ENCODE results near the gene PLCL1. TPM values are rescaled to one million over a fixed set of nuclear protein-coding genes. Genes with fewer than 3 reads are reported as not detected.
A peak's percentile ranks its signal among the peaks of the same experiment; 100 is the strongest.

Gene PLCL1
- total and polyA plus RNA-seq, 7 donors = 4.3 to 25.4 (median 12.6) TPM

DNA sequence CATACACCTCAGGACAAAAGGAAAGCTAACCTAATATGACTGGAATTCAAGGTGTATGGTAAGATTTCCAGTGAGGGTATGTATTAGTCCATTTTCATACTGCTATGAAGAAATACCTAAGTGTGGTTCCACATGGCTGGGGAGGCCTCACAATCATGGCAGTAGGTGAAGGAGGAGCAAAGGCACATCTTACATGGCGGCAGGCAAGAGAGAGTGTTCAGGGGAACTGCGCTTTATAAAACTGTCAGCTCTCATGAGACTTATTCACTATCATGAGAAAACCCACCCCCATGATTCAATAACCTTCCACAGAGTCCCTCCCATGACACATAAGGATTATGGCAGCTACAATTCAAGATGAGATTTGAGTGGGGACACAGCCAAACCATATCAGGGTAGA is 186.0 kb downstream of the PLCL1 start:
- no peak overlapping the region for H3K27ac ChIP-seq
- 96 to 100% (median 98%) methylated on average over 2 of the region's 2 CpGs for WGBS, 3 donors
- intact Hi-C loops (cut with DNase I) = no loop called here
- TF ChIP-seq, protein P1, sequence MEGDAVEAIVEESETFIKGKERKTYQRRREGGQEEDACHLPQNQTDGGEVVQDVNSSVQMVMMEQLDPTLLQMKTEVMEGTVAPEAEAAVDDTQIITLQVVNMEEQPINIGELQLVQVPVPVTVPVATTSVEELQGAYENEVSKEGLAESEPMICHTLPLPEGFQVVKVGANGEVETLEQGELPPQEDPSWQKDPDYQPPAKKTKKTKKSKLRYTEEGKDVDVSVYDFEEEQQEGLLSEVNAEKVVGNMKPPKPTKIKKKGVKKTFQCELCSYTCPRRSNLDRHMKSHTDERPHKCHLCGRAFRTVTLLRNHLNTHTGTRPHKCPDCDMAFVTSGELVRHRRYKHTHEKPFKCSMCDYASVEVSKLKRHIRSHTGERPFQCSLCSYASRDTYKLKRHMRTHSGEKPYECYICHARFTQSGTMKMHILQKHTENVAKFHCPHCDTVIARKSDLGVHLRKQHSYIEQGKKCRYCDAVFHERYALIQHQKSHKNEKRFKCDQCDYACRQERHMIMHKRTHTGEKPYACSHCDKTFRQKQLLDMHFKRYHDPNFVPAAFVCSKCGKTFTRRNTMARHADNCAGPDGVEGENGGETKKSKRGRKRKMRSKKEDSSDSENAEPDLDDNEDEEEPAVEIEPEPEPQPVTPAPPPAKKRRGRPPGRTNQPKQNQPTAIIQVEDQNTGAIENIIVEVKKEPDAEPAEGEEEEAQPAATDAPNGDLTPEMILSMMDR (IDR thresholded peaks at IDR 0.05) = no peak
- DNase-seq (no peak), ATAC-seq (no peak)
- no peak overlapping the region for H3K4me3 ChIP-seq
- no peaks in the 10 kb centered on the region for H3K36me3 ChIP-seq (ENCODE audit: insufficient read depth in 1 of 2, low read depth in 1 of 2)
- H3K27me3 ChIP-seq (ENCODE audit: insufficient read depth in 3 of 3, low read length in 2 of 3) = no peaks in the 10 kb centered on the region
- no peaks in the 10 kb centered on the region for H3K9me3 ChIP-seq
- H3K4me1 ChIP-seq = peaks cover 11% of the 10 kb centered on the region

DNA sequence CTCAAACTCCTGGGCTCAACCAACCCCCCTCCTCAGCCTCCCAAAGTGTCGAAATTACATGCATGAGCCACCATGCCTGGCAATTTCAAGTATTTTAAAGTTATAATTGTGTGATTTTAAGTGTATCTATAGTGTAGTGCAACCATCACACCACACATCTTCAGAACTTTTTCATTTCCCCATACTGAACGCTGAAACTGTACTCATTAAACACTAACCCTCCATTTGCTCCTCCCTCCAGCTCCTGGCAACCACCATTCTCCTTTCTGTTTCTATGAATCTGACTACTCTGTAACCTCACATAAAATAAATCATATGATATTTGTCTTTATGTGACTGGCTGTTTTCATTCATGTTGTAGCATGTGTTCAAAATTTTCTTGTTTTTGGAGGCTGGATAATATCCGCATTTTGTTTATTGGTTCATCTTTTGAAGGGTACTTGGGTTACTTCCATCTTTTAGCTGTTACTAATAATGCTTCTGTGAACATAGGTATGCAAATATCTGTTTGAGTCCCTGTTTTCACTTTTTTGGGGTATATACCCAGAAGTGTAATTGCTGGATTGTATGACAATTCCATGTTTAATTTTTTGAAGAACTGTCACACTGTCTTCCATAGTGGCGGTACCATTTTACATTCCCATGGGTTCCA is 188.2 kb downstream of the PLCL1 start:
- WGBS, 3 donors = 87 to 92% (median 92%) methylated on average over 4 of the region's 4 CpGs

GRCh38 chr2:197993363-197993762 is 189.0 kb downstream of the PLCL1 start:
- H3K36me3 ChIP-seq (ENCODE audit: insufficient read depth in 1 of 2, low read depth in 1 of 2) = no peaks in the 10 kb centered on the region
- no peaks in the 10 kb centered on the region for H3K27me3 ChIP-seq (ENCODE audit: insufficient read depth in 3 of 3, low read length in 2 of 3)
- H3K4me3 ChIP-seq = no peak overlapping the region
- ATAC-seq = no peak
- peaks cover 11% of the 10 kb centered on the region for H3K4me1 ChIP-seq
- intact Hi-C loops (cut with DNase I) = no loop called here
- no peak for DNase-seq
- H3K27ac ChIP-seq = no peak overlapping the region
- TF ChIP-seq, protein P1 (IDR thresholded peaks at IDR 0.05) = no peak
- no peaks in the 10 kb centered on the region for H3K9me3 ChIP-seq

More for the DNA sequence above, 188.2 kb downstream of the PLCL1 start:
- no peak overlapping the region for H3K4me3 ChIP-seq
- H3K27me3 ChIP-seq (ENCODE audit: insufficient read depth in 3 of 3, low read length in 2 of 3) = no peaks in the 10 kb centered on the region
- ATAC-seq (no peak), DNase-seq (no peak)
- no peak overlapping the region for H3K27ac ChIP-seq
- peaks cover 11% of the 10 kb centered on the region for H3K4me1 ChIP-seq
- TF ChIP-seq, protein P1 (IDR thresholded peaks at IDR 0.05) = no peak
- no peaks in the 10 kb centered on the region for H3K36me3 ChIP-seq (ENCODE audit: insufficient read depth in 1 of 2, low read depth in 1 of 2)
- intact Hi-C loops (cut with DNase I) = no loop called here
- no peaks in the 10 kb centered on the region for H3K9me3 ChIP-seq

DNA sequence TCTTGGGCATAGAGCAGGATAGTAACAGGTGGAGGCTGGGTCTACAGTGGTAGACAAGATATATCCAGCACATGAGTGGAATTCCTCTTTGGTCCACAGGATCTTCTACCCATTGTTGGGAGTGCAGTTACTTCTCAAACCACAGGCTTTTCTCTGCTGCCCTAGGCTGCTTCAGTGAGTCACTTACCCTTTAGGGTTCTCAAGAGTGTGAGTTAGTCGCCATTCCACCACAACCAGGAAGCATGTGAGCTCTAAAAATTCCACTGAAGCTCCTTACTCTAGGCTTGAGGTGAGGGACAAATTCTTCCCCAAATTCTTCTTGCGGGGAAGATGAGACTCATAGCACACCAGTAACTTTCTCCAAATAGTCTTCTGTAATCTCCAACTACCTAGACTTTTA is 189.4 kb downstream of the PLCL1 start:
- peaks cover 11% of the 10 kb centered on the region for H3K4me1 ChIP-seq
- DNase-seq = no peak
- TF ChIP-seq, protein P1 (IDR thresholded peaks at IDR 0.05) = no peak
- no peaks in the 10 kb centered on the region for H3K27me3 ChIP-seq (ENCODE audit: insufficient read depth in 3 of 3, low read length in 2 of 3)
- no peak overlapping the region for H3K27ac ChIP-seq
- WGBS, 3 donors = 93 to 97% (median 95%) methylated on average over 2 of the region's 2 CpGs
- intact Hi-C loops (cut with DNase I) = no loop called here
- no peaks in the 10 kb centered on the region for H3K9me3 ChIP-seq
- H3K36me3 ChIP-seq (ENCODE audit: insufficient read depth in 1 of 2, low read depth in 1 of 2) = no peaks in the 10 kb centered on the region
- H3K4me3 ChIP-seq = no peak overlapping the region
- peak in 1 of 4 donors; percentile 27 for ATAC-seq

DNA sequence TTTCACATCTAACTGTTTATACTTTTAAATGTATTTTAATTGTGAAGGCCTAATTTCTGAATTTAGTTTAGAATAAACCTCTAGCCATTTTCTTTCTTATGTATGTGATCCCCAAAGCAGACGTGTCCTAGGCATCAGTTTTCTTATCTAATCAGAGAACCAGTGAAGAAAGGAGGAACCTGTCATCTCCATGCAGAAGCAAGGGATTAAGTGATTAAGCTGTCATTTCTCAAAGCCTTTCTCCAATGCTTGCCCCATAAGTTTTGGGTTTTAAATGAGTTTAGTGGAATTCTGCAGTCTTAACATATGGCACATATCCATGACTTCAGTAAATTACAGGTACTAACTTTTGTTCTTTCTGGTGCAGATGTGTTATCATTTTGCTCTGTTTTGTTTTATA is 190.4 kb downstream of the PLCL1 start:
- peaks cover 12% of the 10 kb centered on the region for H3K4me1 ChIP-seq
- H3K27me3 ChIP-seq (ENCODE audit: insufficient read depth in 3 of 3, low read length in 2 of 3) = no peaks in the 10 kb centered on the region
- ATAC-seq = no peak
- WGBS, 3 donors = 73 to 88% (median 74%) methylated on average over 1 of the region's 1 CpG
- no peak overlapping the region for H3K4me3 ChIP-seq
- intact Hi-C loops (cut with DNase I) = no loop called here
- no peaks in the 10 kb centered on the region for H3K36me3 ChIP-seq (ENCODE audit: insufficient read depth in 1 of 2, low read depth in 1 of 2)
- TF ChIP-seq, protein P1 (IDR thresholded peaks at IDR 0.05) = no peak
- H3K27ac ChIP-seq = no peak overlapping the region
- H3K9me3 ChIP-seq = no peaks in the 10 kb centered on the region
- DNase-seq = no peak
